ENCODE measurements around the gene DAPK1.

- TF ChIP-seq CTCF (IDR thresholded peaks at IDR 0.05) (no peak), POLR2A (IDR thresholded peaks at IDR 0.05) (no peak)
Measured at GRCh38 chr9:87533271-87533670, 35.6 kb downstream of the DAPK1 start.
